ENCODE data around the gene CREB3. TPM values are rescaled to one million over a fixed set of nuclear protein-coding genes. Genes with fewer than 3 reads are reported as not detected.
A peak's percentile ranks its signal among the peaks of the same experiment; 100 is the strongest.

The CREB3 gene
- total and polyA plus RNA-seq, 2 of the 4 experiments (the other 2 are of a cell fraction) = 60.7 to 106 TPM

GRCh38 chr9:35732800-35733541, 505 bp downstream of the CREB3 start:
- WGBS, 2 experiments (ENCODE audit: extremely low coverage in 2 of 2, insufficient read length in 1 of 2) = 0% methylated on average over 1 of the region's 14 CpGs; no CpG with 5 or more reads in 1 of the 2 experiments
- Histone ChIP-seq H3K79me1 (ENCODE audit: low read depth in 1 of 2, low read length in 2 of 2) (peaks cover 21 to 75% of the 10 kb centered on the region in 2 experiments), H2BK5ac (ENCODE audit: low read depth, low read length, poor library complexity, severe bottlenecking) (peak overlapping the region; percentile 55), H3K4ac (ENCODE audit: low read depth, low read length) (peak overlapping the region; percentile 81), H3K36me3 (ENCODE audit: control insufficient read depth, insufficient read depth, low read length) (peaks cover 24% of the 10 kb centered on the region), H3K14ac (replicated peaks; ENCODE audit: low read depth, low read length) (peak overlapping the region; percentile 92), H4K5ac (ENCODE audit: low read depth, low read length) (peak overlapping the region; percentile 23; the same call in 1 of the 2 replicates), H3K4me1 (ENCODE audit: control insufficient read depth, insufficient read depth, low read length) (peaks cover 12% of the 10 kb centered on the region), H3K18ac (ENCODE audit: low read depth, low read length) (peak overlapping the region; percentile 15; the same call in 1 of the 2 replicates), H3K9ac (ENCODE audit: low read depth, low read length) (peak overlapping the region; percentile 83), H2BK15ac (ENCODE audit: low read depth, low read length) (0 out of 3 replicates have a peak overlapping the region, but pooled peaks have one; percentile 13), H3K4me2 (ENCODE audit: low read depth, low read length) (peak overlapping the region; percentile 93), H4K8ac (ENCODE audit: low read depth in 2 of 2, low read length in 2 of 2) (peak overlapping the region; percentile 45 to 67; a peak in 3 of 4 replicates), H4K20me1 (ENCODE audit: insufficient read depth, low read length) (peaks cover 36% of the 10 kb centered on the region), H3K9me1 (ENCODE audit: insufficient read depth, low read length) (no peaks in the 10 kb centered on the region), H3K27me3 (ENCODE audit: control insufficient read depth, insufficient read depth, low read length) (no peaks in the 10 kb centered on the region), H3K56ac (ENCODE audit: extremely low read depth, insufficient read depth, low read length) (peak overlapping the region; percentile 81), H2BK20ac (ENCODE audit: low read depth, low read length) (no peak overlapping the region), H2AK5ac (ENCODE audit: low read depth, low read length) (peak overlapping the region; percentile 54), H3K4me3 (ENCODE audit: insufficient read depth, low read depth, low read length) (peak overlapping the region; percentile 99), H3K9me3 (ENCODE audit: control insufficient read depth, insufficient read depth, low read length) (no peaks in the 10 kb centered on the region), H2AK9ac (replicated peaks; ENCODE audit: low read depth, low read length, poor library complexity) (peak overlapping the region; percentile 97), H4K91ac (ENCODE audit: insufficient read depth, low read depth, low read length) (peak overlapping the region; percentile 61), H3K27ac (ENCODE audit: insufficient read depth, low read length) (peak overlapping the region; percentile 75), H3K23ac (ENCODE audit: low read depth, low read length) (peak overlapping the region; percentile 91), H2AFZ (replicated peaks; ENCODE audit: low read length, poor library complexity) (peak overlapping the region; percentile 90), H2BK120ac (ENCODE audit: low read depth, low read length) (peak overlapping the region; percentile 24; the same call in 1 of the 2 replicates)
- in situ Hi-C loops (cut with MboI; ENCODE audit: low sequenced_read_pairs) = no loop called here
- dilution Hi-C loops (cut with HindIII; ENCODE audit: low sequenced_read_pairs, unreplicated experiment) = no loop called here
- ChIA-PET POLR2A (ENCODE audit: unreplicated experiment) (interaction anchor here (0.5 to 1.4 kb wide), 3 partner anchors 42 to 229 kb away, joined by 3 to 4 read pairs (median 4); partner anchors contain the start of gene ARHGEF39), CTCF (interaction anchor here (0.9 to 1.6 kb wide), 3 partner anchors 58 to 75 kb away, joined by 3 to 5 read pairs (median 5); partner anchors contain the start of genes CCDC107 and RMRP)
- DNase-seq (peak; percentile 75), ATAC-seq (ENCODE audit: low read depth) (no peak)
- TSS peak; percentile 80 for BruUV-seq (replicated peaks)
- intact Hi-C loops (cut with micrococcal nuclease) = no loop called here
- TF ChIP-seq MAZ (IDR thresholded peaks at IDR 0.05; ENCODE audit: borderline replicate concordance, low read depth, low read length) (peak; percentile 88), CTCF (conservative IDR thresholded peaks at IDR 0.05; ENCODE audit: low read depth, low read length) (peak; percentile 18; the same call in 1 of the 2 replicates), ELK1 (IDR thresholded peaks at IDR 0.05; ENCODE audit: borderline replicate concordance, low read depth, low read length) (no peak)

Measured in IMR-90 (cell line).